D721Med (cell line): Measurements from ENCODE around the gene MICU2.

Experiments
- DNase-seq: peaks from one replicate; pipeline ENCODE4 v3.0.0; 2011; ENCODE audit warnings: low spot score; ENCODE audit not compliant: insufficient read length
- FAIRE-seq: peaks from 2 replicates; lab custom pipeline; 2011; peaks lifted over from hg19 to GRCh38; lab: Jason Lieb, UNC
- TF ChIP-seq, protein P1 (sequence below): IDR thresholded peaks from 2 replicates; pipeline ENCODE4 v1.5.1; 2012; ENCODE audit warnings: mild to moderate bottlenecking, control low read depth; ENCODE audit not compliant: insufficient read depth; ENCODE audit errors: missing control alignments

The MICU2 gene

DNA sequence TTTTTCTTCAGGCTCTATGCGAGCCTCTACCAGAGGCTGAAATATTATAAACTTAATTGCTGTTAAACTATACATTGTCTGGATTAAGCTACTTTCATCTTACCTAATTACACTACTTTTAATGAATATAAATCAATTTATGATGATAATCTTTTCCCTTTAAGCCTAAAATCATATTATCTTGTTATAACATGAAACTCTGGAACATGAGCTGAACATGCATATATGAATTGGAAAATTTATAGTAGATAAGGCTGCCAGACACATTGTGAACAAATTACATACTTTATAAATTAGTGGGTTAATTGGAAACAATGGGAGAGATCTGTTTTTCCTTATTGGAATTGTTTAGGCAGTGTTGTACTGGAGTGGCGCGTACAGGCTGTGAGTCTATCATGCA, 99.6 kb downstream of the MICU2 start:
- TF ChIP-seq, protein P1, sequence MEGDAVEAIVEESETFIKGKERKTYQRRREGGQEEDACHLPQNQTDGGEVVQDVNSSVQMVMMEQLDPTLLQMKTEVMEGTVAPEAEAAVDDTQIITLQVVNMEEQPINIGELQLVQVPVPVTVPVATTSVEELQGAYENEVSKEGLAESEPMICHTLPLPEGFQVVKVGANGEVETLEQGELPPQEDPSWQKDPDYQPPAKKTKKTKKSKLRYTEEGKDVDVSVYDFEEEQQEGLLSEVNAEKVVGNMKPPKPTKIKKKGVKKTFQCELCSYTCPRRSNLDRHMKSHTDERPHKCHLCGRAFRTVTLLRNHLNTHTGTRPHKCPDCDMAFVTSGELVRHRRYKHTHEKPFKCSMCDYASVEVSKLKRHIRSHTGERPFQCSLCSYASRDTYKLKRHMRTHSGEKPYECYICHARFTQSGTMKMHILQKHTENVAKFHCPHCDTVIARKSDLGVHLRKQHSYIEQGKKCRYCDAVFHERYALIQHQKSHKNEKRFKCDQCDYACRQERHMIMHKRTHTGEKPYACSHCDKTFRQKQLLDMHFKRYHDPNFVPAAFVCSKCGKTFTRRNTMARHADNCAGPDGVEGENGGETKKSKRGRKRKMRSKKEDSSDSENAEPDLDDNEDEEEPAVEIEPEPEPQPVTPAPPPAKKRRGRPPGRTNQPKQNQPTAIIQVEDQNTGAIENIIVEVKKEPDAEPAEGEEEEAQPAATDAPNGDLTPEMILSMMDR = no peak
- DNase-seq (no peak), FAIRE-seq (no peak)

DNA sequence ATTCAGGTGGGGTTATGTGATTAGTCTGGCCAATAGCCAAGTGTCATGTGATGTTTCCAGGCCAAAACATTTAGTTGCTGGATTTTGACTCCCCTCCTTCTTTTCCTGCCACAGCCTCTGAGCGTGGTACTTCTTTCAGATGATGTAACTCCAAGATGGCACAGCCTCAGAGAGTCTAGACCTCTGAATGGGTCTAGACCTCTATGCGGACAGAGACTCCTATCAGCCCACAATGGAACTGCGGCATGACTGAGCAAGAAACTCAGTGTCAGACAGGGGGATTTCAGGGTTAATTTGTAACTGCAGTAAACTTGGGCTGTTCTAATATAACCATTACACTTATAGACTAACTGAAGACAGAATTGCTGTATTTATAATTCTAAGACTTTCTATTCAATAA, 102.3 kb downstream of the MICU2 start:
- DNase-seq = no peak
- FAIRE-seq = no peak
- TF ChIP-seq, protein P1 = no peak

DNA sequence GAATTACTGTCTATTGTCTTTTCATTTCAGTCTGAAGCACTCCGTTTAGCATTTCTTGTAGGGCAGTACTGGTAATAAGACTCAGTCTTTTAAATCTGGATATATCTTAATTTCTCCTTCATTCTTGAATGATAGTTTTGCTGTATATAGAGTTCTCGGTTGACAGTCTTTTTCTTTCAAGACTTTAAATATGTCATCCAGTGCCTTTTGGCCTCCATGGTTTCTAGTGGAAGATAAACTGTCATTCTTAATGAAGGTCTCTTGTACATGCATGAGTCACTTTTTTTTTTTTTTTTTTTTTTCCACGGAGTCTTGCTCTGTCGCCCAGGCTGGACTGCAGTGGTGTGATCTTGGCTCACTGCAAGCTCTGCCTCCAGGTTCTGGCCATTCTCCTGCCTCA, 117.6 kb downstream of the MICU2 start:
- FAIRE-seq (no peak), DNase-seq (no peak)
- TF ChIP-seq, protein P1 = no peak

DNA sequence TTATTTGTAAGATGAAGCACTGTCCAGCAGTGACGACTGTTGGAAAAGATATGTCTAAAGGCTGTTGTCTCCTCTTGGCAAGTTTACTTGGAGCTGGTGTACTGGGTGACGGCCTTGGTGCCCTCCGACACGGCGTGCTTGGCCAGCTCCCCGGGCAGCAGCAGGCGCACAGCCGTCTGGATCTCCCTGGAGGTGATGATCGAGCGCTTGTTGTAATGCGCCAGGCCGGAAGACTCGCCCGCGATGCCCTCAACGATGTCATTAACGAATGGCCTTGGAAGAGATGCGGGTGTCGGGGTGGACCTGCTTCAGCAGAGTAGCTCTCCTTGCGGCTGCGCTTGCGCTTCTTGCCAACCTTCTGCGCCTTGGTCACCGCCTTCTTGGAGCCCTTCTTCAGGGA, 120.2 kb downstream of the MICU2 start:
- FAIRE-seq (no peak), DNase-seq (no peak)
- TF ChIP-seq, protein P1 = no peak

DNA sequence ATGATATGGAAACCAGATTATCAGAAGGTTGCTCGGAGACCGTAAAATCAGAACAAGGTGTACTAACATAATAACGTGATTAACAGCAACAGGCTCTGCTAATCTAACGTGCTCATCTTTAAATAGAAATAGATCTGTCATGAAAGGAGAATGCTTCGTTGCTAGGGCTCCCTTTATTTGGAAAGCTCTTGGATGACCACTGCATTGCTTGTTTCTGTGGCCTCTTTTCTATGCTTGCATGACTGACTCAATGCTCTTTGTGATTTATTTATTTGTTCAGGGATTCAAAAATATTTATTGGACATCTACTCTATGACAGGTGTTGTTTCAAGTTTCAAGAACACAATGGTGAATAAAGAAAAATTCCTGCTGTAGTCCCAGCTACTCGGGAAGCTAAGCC, 122.6 kb downstream of the MICU2 start:
- TF ChIP-seq, protein P1 = no peak
- DNase-seq (no peak), FAIRE-seq (no peak)

DNA sequence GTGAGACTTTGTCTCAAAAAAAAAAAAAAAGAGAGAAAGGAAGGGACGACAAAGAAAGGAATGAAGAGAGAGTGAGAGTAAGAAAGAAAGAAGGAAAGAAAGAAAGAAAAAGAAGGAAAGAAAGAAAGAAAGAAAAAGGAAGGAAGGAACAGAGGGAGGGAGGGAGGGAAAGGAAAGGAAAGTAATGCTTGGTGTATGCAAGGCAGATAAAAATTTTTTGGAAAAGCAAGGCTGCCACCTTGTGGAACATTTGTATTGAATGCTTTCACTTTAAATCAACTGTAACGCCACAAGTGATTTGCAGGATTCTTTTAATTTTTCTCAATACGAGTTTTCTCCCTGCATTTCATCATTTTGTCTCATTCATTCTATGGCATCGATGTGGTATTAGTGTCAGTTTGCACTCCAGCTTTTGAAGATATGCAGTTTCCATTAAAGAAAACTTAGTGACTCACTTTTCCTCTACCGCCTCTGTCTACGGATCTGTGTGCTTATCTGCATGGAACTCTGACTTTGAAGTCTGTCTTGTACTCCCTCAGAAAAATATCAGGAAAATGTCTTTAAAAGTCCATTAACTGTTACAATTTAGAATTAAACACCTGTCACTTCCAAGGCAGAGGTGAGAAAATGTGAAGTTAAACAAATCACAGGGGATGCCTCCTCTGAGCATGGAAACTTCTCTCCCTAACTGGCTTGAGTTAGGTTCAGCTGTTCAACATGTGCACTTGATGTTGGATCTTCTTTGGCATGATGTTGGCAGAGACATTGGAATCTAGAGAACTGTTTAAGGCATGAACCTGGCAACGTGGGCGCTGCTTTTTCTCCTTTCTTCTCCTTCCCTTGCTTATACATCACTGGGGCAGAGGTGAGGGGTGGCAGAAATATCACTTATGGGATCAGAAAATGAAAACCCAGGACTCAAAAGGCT, 124.8 kb downstream of the MICU2 start:
- TF ChIP-seq, protein P1 = peak; percentile 62
- DNase-seq (no peak), FAIRE-seq (peak; percentile 85)

DNA sequence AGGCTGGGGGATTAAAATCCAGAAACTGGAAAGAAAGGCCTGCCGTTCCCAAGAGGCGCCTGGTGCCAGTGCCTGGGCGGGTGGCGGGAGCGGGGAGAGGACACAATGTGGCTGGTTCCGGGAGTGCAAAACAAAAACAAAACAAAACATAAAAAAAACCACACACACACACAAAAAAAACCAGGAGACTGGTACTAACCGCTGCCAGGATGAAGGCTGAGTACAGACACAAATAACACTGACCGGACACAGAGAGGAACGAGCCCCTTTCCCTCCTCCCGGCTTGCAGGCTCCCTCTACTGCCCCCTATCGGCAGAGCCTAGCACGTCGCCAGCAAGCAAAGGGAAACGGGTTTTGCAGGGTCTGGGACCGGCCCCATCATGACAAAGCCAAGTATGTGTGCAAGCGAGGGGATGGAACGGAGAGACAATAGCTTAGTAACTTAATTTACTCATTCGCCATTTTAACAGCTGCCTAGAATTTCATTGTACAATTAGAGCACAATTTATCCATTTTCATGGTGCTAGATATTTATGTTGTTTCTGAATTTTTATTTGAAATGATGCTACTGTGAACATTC, 127.0 kb downstream of the MICU2 start:
- DNase-seq = no peak
- FAIRE-seq = no peak
- TF ChIP-seq, protein P1 = peak; percentile 95
